ENCODE data around the gene CCDC8.

DNA sequence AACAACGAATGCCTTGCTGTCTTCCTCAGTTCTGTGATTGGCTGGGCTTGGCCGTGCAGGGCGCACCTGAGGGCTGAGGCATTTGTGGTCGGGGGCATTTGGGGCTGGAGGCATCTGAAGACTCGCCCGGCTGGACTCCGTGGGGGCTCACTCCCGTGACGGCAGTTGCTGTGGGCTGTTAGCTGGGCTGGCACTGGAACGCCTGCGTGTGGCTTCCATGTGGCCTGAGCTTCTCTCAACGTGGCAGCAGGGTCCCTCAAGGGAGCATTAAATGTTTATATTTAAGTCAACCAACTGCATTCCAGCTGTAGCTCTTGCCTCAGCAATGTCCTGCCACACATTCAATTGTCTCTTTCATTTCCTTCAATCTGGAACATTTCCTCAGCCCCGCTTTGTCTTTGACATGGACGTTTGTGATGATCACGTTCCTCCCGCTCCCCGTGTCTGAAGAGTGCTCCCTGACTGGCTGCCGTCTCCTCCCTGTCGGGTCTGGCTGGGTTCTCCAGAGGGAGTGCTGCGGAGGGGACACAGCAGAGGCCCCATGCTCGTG, 21.0 kb downstream of the CCDC8 start:
- no peak for TF ChIP-seq EP300 (IDR thresholded peaks at IDR 0.05)
- TF ChIP-seq POLR2A (IDR thresholded peaks at IDR 0.05), result no peak

Data from tibial nerve (tissue), 3 donors.